HepG2 (cell line): ENCODE measurements around the gene NEURL1B. TPM values are rescaled to one million over a fixed set of nuclear protein-coding genes. Genes with fewer than 3 reads are reported as not detected.

ENCODE experiments used
- ERF ChIP-seq: IDR thresholded peaks from 2 replicates; pipeline ENCODE4 v1.6.1; 2018; ENCODE audit warnings: missing biosample characterization, missing genetic modification reagents
- MTA3 ChIP-seq: sonication (generic); formaldehyde crosslinking; IDR thresholded peaks from 2 replicates; pipeline ENCODE4 v1.4.0; 2020; ENCODE audit warnings: missing genetic modification reagents
- NFE2 ChIP-seq: sonication (generic); formaldehyde crosslinking; IDR thresholded peaks from 2 replicates; pipeline ENCODE4 v1.4.0; 2020; ENCODE audit warnings: missing genetic modification reagents
- POLR2AphosphoS2 ChIP-seq: IDR thresholded peaks from 2 replicates; pipeline ENCODE4 v1.6.1; 2011; ENCODE audit warnings: low read depth, low read length, improper control_type of control experiment
- SIN3A ChIP-seq: IDR thresholded peaks from 2 replicates; pipeline ENCODE4 v1.6.1; 2011; ENCODE audit warnings: low read depth, mild to moderate bottlenecking, control low read depth, low read length, borderline replicate concordance
- SMYD3 ChIP-seq: sonication (generic); formaldehyde crosslinking; IDR thresholded peaks from 2 replicates; pipeline ENCODE4 v1.8.1; 2023; ENCODE audit warnings: mild to moderate bottlenecking, missing genetic modification reagents
- TSC22D2 ChIP-seq: sonication (generic); formaldehyde crosslinking; IDR thresholded peaks from 2 replicates; pipeline ENCODE4 v1.5.1; 2020; ENCODE audit warnings: missing genetic modification reagents, mild to moderate bottlenecking, borderline replicate concordance
- ZNF407 ChIP-seq: sonication (generic); formaldehyde crosslinking; IDR thresholded peaks from one replicate; pipeline ENCODE4 v1.5.1; 2020; ENCODE audit warnings: mild to moderate bottlenecking, missing genetic modification reagents; ENCODE audit errors: not compliant biosample characterization
- ZNF569 ChIP-seq: sonication (generic); formaldehyde crosslinking; IDR thresholded peaks from 2 replicates; pipeline ENCODE4 v1.5.0; 2020; ENCODE audit warnings: mild to moderate bottlenecking, missing genetic modification reagents, moderate library complexity, borderline replicate concordance
- ZXDC ChIP-seq: sonication (generic); formaldehyde crosslinking; IDR thresholded peaks from 2 replicates; pipeline ENCODE4 v1.5.0; 2020; ENCODE audit warnings: mild to moderate bottlenecking, missing genetic modification reagents
- polyA plus RNA-seq, 8 experiments: library from polyadenylated mRNA; depleted of rRNA in 3 of 8; stranded (reverse) in 7 of 8; unstranded in 1 of 8; fragments of >200 nt; fragmentation: Illumina TruSeq in 4 of 8; extraction: Trizol in 4 of 8; gene quantifications; 2 replicates each; pipeline versions ENCODE4 v1.2.1 to v1.2.3, GENCODE V29; 2011 to 2016; ENCODE audit warnings: low read depth in 4 of 8, missing spikeins in 1 of 8, mixed read lengths in 1 of 8; ENCODE audit not compliant: insufficient read depth in 1 of 8
- total RNA-seq, 5 experiments: library from RNA; depleted of rRNA; stranded (reverse); fragments of >200 nt; fragmentation: Illumina TruSeq; extraction: Trizol; gene quantifications; 2 replicates each; pipeline ENCODE4 v1.2.3, GENCODE V29; 2016; ENCODE audit warnings: low read depth in 1 of 5
- TF ChIP-seq, protein P1 (sequence below): sonication (generic); formaldehyde crosslinking; IDR thresholded peaks from 2 replicates; pipeline ENCODE4 v1.5.0; 2020; ENCODE audit warnings: mild to moderate bottlenecking, missing genetic modification reagents
- TF ChIP-seq, protein P2 (sequence below): sonication (generic); formaldehyde crosslinking; conservative IDR thresholded peaks from 2 replicates; pipeline ENCODE4 v1.8.1; 2023; ENCODE audit warnings: missing genetic modification reagents

The NEURL1B gene
- total and polyA plus RNA-seq, 2 of the 13 experiments (the other 11 are each of a cell fraction or from before 2014, with no cell fraction given) = 0.09 to 0.13 TPM

- TF ChIP-seq ZNF407 (CRISPR knock-in tag) (no peak), ERF (CRISPR knock-in tag) (no peak), ZXDC (no peak), MTA3 (CRISPR knock-in tag) (no peak), NFE2 (CRISPR knock-in tag) (no peak), SIN3A (no peak), ZNF569 (CRISPR knock-in tag) (no peak), SMYD3 (CRISPR knock-in tag) (no peak), POLR2AphosphoS2 (no peak), TSC22D2 (no peak)
- TF ChIP-seq, protein P1, sequence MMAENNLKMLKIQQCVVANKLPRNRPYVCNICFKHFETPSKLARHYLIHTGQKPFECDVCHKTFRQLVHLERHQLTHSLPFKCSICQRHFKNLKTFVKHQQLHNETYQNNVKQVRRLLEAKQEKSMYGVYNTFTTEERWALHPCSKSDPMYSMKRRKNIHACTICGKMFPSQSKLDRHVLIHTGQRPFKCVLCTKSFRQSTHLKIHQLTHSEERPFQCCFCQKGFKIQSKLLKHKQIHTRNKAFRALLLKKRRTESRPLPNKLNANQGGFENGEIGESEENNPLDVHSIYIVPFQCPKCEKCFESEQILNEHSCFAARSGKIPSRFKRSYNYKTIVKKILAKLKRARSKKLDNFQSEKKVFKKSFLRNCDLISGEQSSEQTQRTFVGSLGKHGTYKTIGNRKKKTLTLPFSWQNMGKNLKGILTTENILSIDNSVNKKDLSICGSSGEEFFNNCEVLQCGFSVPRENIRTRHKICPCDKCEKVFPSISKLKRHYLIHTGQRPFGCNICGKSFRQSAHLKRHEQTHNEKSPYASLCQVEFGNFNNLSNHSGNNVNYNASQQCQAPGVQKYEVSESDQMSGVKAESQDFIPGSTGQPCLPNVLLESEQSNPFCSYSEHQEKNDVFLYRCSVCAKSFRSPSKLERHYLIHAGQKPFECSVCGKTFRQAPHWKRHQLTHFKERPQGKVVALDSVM (CRISPR knock-in tag) = no peak
- TF ChIP-seq, protein P2, sequence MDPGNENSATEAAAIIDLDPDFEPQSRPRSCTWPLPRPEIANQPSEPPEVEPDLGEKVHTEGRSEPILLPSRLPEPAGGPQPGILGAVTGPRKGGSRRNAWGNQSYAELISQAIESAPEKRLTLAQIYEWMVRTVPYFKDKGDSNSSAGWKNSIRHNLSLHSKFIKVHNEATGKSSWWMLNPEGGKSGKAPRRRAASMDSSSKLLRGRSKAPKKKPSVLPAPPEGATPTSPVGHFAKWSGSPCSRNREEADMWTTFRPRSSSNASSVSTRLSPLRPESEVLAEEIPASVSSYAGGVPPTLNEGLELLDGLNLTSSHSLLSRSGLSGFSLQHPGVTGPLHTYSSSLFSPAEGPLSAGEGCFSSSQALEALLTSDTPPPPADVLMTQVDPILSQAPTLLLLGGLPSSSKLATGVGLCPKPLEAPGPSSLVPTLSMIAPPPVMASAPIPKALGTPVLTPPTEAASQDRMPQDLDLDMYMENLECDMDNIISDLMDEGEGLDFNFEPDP (CRISPR knock-in tag) = no peak
Measured at GRCh38 chr5:172724242-172725183, 83.5 kb downstream of the NEURL1B start (continued).
